SU-DHL-6 (cell line): ENCODE measurements around the gene KATNIP.

Source experiments
- H2AFZ ChIP-seq: fragments of 200-600 bp; sonication (generic); 2 replicates; pipeline ENCODE4 v1.6.1; 2014; ENCODE audit warnings: low read depth, mild to moderate bottlenecking, moderate library complexity, mixed read lengths, antibody characterized with exemption, low read length; ENCODE audit not compliant: severe bottlenecking
- H3F3A ChIP-seq: fragments of 200-600 bp; shearing (Covaris generic); 2 replicates; pipeline ENCODE4 v1.6.0; 2016; ENCODE audit warnings: antibody characterized with exemption, mild to moderate bottlenecking; ENCODE audit not compliant: insufficient read depth
- H3K27ac ChIP-seq: fragments of 200-600 bp; sonication (generic); 2 replicates; pipeline ENCODE4 v1.5.1; 2016; ENCODE audit warnings: low read depth, mild to moderate bottlenecking, low read length, moderate library complexity, mixed read lengths
- H3K27me3 ChIP-seq: fragments of 200-600 bp; sonication (generic), shearing (Covaris generic); 2 replicates; pipeline ENCODE4 v1.6.0; 2014; ENCODE audit warnings: mild to moderate bottlenecking, low read length
- H3K36me3 ChIP-seq: fragments of 200-600 bp; sonication (generic); 2 replicates; pipeline ENCODE4 v1.6.1; 2014; ENCODE audit warnings: mild to moderate bottlenecking, low read length, mixed read lengths
- H3K4me2 ChIP-seq: fragments of 300-600, 200-600 bp; shearing (Covaris generic), sonication (generic); 2 replicates; pipeline ENCODE4 v1.6.0; 2014; ENCODE audit warnings: low read length, low read depth, mild to moderate bottlenecking; ENCODE audit not compliant: poor library complexity, severe bottlenecking
- H3K4me3 ChIP-seq: fragments of 200-600 bp; sonication (generic); 2 replicates; pipeline ENCODE4 v1.5.1; 2014; ENCODE audit warnings: antibody characterized with exemption, low read length, mild to moderate bottlenecking, mixed read lengths; ENCODE audit not compliant: insufficient read depth, poor library complexity, severe bottlenecking
- H3K79me2 ChIP-seq: fragments of 200-600 bp; sonication (generic); 2 replicates; pipeline ENCODE4 v1.6.1; 2014; ENCODE audit warnings: mild to moderate bottlenecking, low read length, moderate library complexity; ENCODE audit not compliant: insufficient read depth
- H3K9ac ChIP-seq: fragments of 200-600 bp; sonication (generic); 2 replicates; pipeline ENCODE4 v1.7.0; 2014; ENCODE audit warnings: mild to moderate bottlenecking, low read length
- H3K9me2 ChIP-seq: fragments of 200-600 bp; sonication (generic); replicated peaks from 2 replicates; pipeline ENCODE4 v1.6.1; 2014; ENCODE audit warnings: low read length; ENCODE audit not compliant: insufficient read depth
- H3K9me3 ChIP-seq: fragments of 200-600 bp; sonication (generic); 2 replicates; pipeline ENCODE4 v1.6.1; 2014; ENCODE audit warnings: low read length, mixed read lengths; ENCODE audit not compliant: insufficient read depth
- H4K20me1 ChIP-seq: fragments of 200-600 bp; sonication (generic); 2 replicates; pipeline ENCODE4 v1.6.1; 2014; ENCODE audit warnings: low read depth, mild to moderate bottlenecking, antibody characterized with exemption, low read length, moderate library complexity, mixed read lengths
- EZH2phosphoT487 ChIP-seq: fragments of 200-600 bp; sonication (generic), shearing (Covaris generic); conservative IDR thresholded peaks from 2 replicates; pipeline ENCODE4 v1.6.1; 2018; ENCODE audit warnings: mild to moderate bottlenecking, antibody characterized with exemption, low read length, moderate library complexity, mixed read lengths
- TF ChIP-seq, protein P1 (sequence below): fragments of 200-600 bp; sonication (generic); IDR thresholded peaks from one replicate; pipeline ENCODE4 v1.5.1; 2017; ENCODE audit warnings: antibody characterized with exemption, mild to moderate bottlenecking, low read length, moderate library complexity; ENCODE audit not compliant: insufficient read depth, poor library complexity, severe bottlenecking

Gene KATNIP

DNA sequence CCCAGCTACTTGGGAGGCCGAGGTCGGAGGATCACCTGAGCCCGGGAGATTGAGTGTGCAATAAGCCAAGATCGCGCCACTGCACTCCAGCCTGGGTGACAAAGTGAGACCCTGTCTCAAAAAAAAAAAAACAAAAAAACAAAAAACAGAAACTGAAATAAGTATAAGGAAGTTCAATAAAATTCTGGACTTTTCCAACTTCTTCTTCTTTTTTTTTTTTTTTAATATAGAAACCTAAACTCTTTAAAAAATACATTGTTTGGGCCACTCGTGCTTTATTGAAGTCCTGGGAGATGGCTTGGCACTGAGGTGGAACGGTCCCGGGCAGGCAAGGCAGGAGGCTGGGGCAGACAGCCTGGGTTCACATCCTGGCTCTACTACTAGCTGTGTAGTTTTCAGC lies 36.8 kb downstream of the KATNIP start:
- no peaks in the 10 kb centered on the region for H3K27me3 ChIP-seq
- H3K27ac ChIP-seq: no peak overlapping the region
- H2AFZ ChIP-seq: no peak overlapping the region
- TF ChIP-seq EZH2phosphoT487: no peak
- TF ChIP-seq, protein P1, sequence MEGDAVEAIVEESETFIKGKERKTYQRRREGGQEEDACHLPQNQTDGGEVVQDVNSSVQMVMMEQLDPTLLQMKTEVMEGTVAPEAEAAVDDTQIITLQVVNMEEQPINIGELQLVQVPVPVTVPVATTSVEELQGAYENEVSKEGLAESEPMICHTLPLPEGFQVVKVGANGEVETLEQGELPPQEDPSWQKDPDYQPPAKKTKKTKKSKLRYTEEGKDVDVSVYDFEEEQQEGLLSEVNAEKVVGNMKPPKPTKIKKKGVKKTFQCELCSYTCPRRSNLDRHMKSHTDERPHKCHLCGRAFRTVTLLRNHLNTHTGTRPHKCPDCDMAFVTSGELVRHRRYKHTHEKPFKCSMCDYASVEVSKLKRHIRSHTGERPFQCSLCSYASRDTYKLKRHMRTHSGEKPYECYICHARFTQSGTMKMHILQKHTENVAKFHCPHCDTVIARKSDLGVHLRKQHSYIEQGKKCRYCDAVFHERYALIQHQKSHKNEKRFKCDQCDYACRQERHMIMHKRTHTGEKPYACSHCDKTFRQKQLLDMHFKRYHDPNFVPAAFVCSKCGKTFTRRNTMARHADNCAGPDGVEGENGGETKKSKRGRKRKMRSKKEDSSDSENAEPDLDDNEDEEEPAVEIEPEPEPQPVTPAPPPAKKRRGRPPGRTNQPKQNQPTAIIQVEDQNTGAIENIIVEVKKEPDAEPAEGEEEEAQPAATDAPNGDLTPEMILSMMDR: no peak
- H3K4me3 ChIP-seq: no peak overlapping the region
- no peaks in the 10 kb centered on the region for H4K20me1 ChIP-seq
- H3K36me3 ChIP-seq: no peaks in the 10 kb centered on the region
- no peaks in the 10 kb centered on the region for H3K79me2 ChIP-seq
- H3K9me2 ChIP-seq: no peaks in the 10 kb centered on the region
- no peak overlapping the region for H3K9ac ChIP-seq
- peaks cover 3% of the 10 kb centered on the region; the same call in 1 of the 2 replicates for H3K9me3 ChIP-seq
- H3F3A ChIP-seq: no peaks in the 10 kb centered on the region
- no peak overlapping the region for H3K4me2 ChIP-seq

DNA sequence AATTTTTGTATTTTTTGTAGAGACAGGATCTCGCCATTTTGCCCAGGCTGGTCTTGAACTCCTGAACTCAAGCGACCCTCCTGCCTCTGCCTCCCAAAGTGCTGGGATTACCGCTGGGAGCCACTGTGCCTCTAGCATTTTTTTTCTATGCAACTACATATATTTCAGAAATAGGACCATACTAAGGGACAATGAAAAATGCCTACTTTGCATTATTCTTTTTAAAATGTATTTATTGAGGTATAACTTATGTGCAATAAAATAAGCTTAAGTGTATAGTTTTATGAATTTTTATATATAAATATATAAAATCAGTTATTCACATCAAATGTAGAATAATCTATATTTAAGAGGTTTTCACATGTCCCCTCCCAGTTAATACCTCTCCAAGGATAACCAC lies 38.1 kb downstream of the KATNIP start:
- H4K20me1 ChIP-seq: no peaks in the 10 kb centered on the region
- no peaks in the 10 kb centered on the region for H3F3A ChIP-seq
- no peak for TF ChIP-seq EZH2phosphoT487
- TF ChIP-seq, protein P1: no peak
- H3K9ac ChIP-seq: no peak overlapping the region
- no peaks in the 10 kb centered on the region for H3K9me2 ChIP-seq
- no peak overlapping the region for H2AFZ ChIP-seq
- H3K4me3 ChIP-seq: no peak overlapping the region
- H3K27ac ChIP-seq: no peak overlapping the region
- H3K79me2 ChIP-seq: no peaks in the 10 kb centered on the region
- H3K36me3 ChIP-seq: no peaks in the 10 kb centered on the region
- no peak overlapping the region for H3K4me2 ChIP-seq
- H3K27me3 ChIP-seq: no peaks in the 10 kb centered on the region
- peaks cover 3% of the 10 kb centered on the region; the same call in 1 of the 2 replicates for H3K9me3 ChIP-seq

DNA sequence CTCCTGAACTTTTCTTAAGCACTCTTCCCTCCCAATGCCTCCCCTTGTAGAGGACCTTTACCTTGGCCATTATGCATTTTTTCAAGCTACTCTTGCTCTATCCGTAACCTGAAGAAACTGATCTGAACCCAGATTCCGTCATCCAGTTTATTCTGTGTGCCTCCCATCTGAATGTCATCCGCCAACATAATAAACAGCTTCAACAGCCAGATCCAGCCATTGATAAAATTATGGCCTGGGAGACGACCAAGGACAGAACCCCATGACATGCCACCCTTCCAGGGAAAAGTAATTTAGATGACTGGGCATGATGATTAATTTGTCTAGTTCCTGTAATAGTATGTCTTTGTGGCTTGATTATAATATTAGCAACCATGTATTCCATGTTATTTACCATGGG lies 41.9 kb downstream of the KATNIP start:
- Histone ChIP-seq H3K4me2 (no peak overlapping the region), H3K27me3 (no peaks in the 10 kb centered on the region), H4K20me1 (no peaks in the 10 kb centered on the region), H3F3A (no peaks in the 10 kb centered on the region), H3K9ac (no peak overlapping the region), H3K36me3 (no peaks in the 10 kb centered on the region), H3K27ac (no peak overlapping the region), H3K4me3 (no peak overlapping the region), H2AFZ (no peak overlapping the region), H3K9me2 (no peaks in the 10 kb centered on the region), H3K9me3 (peaks cover 3% of the 10 kb centered on the region; the same call in 1 of the 2 replicates), H3K79me2 (no peaks in the 10 kb centered on the region)
- no peak for TF ChIP-seq EZH2phosphoT487
- TF ChIP-seq, protein P1: no peak
